GM21381 (cell line): ENCODE results near the gene RAB29.

ENCODE experiments used
- ATAC-seq: cut with Tn5 transposase; IDR thresholded peaks from one replicate; pipeline ENCODE4 v1.9.1; 2021; ENCODE audit warnings: mild to moderate bottlenecking, moderate library complexity; ENCODE audit not compliant: unreplicated experiment

Gene RAB29

GRCh38 chr1:205766570-205766969 lies 8.7 kb downstream of the RAB29 start:
- ATAC-seq, result no peak

GRCh38 chr1:205766038-205766437 lies 9.2 kb downstream of the RAB29 start:
- ATAC-seq, result no peak

- no peak for ATAC-seq
Observed at GRCh38 chr1:205764578-205764977, 10.7 kb downstream of the RAB29 start.

DNA sequence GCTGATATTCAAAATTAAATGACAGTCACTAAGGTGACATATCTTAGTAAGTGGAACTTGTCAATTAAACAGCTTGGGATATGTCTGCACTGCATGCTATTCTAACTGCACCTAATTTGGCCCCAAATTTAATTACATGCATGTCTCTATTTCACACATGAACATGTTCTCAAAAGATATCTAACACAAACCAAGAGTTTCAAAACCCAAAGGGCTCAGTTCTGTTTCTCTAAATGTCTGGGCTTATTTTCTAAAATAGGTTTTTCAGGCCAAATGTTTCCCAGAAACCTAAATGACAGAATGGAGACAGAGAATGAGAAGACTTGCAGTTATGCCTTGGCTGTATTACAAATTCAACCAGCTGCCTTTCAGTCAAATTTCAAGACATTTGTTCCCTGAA lies 11.3 kb downstream of the RAB29 start:
- no peak for ATAC-seq

- no peak for ATAC-seq
Observed at GRCh38 chr1:205760606-205761005, 14.7 kb downstream of the RAB29 start.

- no peak for ATAC-seq
Observed at GRCh38 chr1:205756552-205756951, 18.7 kb downstream of the RAB29 start.

DNA sequence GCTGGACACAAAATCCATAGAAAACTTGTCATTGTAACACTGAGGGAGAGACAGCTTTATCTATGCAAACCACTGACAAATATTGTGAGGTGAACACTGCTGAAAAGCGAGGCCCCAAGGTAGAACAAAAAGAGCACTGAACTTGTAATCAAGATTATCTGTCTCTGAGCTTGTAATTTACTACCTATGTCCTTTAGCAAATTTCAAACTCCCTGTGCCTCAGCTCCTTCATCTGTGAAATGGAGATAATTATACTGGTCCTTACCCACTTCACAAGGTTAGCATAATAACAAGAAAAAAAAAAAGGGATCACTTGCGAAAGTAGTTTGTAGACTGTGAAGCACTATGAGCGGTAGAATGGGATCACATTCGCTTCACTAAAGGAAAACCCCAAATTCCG lies 20.4 kb downstream of the RAB29 start:
- ATAC-seq, result no peak

- ATAC-seq, result no peak
Observed at GRCh38 chr1:205751036-205751651, 24.1 kb downstream of the RAB29 start.

DNA sequence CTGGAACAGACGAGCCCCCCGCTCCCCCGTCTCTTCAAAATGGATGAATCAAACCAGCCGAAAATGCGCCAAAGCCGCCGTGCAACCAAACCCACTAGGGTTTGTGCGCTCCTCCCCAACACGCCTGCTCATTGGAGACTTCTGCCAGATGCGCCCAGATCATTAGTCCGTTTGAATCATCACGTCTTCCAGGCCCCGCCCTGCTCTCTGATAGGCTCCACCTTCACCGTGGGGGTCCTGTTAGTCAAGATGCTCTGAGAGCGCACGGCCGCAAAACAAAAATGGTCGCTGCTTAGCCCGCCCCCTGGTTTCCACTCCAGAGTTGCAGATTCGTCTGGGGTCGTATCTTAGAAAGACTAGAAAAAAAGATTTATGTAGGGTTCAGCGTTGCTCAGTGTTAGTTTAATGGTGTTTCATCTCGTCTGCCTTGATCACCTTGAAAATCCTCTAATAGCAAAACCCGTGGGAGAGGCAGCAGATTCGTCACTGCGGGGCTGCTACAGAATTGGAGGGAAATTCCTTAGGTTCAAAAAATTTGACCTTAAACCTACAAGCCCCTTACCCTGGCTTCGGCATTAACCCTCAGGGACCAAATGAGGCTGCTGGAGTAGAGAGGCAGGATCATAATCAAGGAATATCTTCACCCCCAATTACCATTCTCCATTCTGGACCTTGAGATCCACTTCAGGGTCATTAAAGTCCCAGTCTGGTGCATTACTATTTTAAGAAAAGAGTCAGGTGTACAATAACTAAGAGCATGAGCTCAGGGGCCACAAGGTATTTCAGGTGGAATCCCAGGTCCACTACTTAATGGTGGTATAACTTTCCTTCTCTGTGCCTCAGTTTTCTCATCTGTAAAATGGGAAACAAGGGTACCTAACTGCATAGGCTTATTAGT lies 24.9 kb downstream of the RAB29 start, which contains the start of gene NUCKS1:
Gene NUCKS1 (minus strand): TSS at position 45 of the 898 bp plus-strand sequence. CDS start 209 bp downstream, outside the sequence.
- peak; percentile 75 for ATAC-seq

DNA sequence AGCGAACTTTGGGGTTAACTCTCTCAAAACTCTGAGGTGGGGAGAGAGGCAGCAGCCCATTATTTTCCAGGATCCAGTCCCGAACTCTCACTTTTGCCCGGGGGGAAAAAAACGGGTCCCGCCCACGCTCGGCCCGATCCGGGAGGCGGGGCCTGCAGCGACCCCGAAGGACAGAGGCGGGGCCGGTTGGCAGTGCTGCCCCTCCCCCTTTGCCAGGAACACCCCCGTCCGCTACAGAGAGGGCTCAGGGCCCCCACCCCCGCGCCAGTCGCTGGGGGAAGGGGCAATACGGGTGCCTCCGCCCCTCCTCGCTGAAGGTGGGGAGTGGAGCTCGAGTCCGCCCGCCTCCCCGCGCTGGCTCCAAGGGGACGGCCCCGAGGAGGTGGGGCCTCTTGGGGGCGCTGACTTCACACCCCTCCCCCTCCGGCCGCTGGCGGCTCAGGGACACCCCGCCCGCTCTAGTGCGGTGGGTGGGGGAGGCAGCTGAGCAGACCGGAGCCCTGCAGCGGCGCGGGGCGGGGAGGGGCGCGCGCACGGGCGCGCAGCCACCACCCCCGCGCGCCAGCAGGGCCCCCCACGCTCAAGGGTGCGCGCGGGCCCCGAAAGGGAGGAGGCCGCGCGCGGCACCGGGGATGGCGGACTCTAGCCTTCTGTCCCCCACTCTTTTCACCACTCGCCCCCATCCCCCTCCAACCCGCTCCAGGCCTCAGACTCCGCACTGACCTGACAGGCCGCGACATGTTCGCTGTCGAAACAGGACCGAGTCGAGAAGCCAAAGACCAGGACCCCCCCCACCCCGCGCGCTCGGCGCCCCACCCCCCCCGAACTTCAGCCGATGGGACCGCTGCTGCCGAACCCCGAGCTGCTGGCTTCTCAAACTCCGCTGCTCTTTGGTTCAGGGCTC lies 25.8 kb downstream of the RAB29 start:
- peak; percentile 81 for ATAC-seq

GRCh38 chr1:205748403-205749233 lies 26.7 kb downstream of the RAB29 start:
- ATAC-seq, result peak; percentile 9

- ATAC-seq, result no peak
Observed at GRCh38 chr1:205746757-205747412, 28.4 kb downstream of the RAB29 start.

- no peak for ATAC-seq
Observed at GRCh38 chr1:205744403-205744802, 30.9 kb downstream of the RAB29 start.

DNA sequence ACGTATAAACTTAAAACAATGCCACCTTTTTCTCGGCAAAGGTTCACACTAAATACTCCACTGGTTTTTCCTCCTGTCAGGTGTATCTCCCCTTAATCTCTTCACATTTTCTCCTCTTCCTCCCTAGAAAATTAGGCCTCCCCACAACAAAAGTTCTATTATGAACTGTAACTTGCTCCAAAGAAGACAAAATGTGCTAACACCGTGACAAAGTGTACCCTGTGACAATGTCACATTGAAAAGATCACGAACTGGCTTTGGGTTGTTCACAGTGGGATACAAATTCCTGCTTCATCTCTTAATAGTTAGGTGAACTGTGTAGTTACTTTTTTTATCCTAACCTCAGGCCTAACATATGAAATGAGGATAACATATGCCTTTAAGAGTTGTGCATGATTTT lies 31.3 kb downstream of the RAB29 start:
- ATAC-seq, result no peak

DNA sequence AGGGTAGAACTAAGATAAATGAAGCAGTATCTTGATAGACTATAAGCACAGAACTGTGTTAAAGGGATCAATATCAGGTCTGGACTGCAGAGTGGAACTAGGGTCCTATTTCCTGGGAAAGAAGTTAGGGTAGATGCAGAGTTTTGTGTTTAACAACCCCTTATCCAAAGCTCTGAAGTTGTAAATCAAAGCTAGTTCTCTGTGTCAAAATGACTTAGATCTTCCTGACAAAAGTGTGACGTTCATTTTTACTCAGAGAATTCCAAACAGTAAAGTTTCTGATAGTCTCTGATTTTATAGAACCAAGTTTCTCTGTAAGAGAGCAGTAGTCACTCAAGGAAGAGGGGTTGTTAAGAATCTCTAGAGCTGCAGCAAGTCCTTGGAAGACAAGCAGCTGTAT lies 33.6 kb downstream of the RAB29 start:
- ATAC-seq, result no peak

DNA sequence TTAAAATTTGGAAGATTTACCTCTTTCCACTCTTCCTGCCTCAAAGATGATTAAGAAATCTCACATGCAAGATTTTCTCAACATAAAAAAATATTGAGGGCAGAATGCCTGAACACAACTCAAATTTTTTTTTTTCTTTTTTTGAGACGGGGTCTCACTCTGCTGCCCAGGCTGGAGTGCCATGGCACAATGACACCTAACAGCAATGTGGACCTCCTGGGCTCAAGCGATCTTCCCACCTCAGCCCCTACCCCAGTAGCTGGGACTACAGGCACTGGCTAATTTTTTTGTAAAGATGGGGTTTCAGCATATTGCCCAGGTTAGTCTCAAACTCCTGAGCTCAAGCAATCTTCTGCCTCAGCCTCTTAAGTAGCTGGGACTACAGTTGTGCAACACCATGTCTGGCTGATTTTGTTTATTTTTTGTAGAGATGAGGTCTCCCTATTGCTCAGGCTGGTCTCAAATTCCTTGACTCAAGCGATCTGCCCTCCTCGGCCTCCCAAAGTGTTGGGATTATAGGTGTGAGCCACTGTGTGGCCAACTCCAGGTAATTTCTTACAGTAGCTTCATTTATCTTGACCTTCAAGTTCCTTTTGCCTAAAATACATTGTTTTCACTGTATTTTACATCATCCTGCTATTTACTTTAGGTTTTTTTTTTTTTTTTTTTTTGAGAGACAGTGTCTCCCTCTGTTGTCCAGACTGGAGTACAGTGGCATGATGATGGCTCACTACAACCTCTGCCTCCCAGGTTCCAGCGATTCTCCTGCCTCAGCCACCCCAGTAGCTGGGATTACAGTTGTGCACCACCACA lies 35.7 kb downstream of the RAB29 start:
- no peak for ATAC-seq

- no peak for ATAC-seq
Observed at GRCh38 chr1:205735218-205735617, 40.1 kb downstream of the RAB29 start.

- no peak for ATAC-seq
Observed at GRCh38 chr1:205733438-205734175, 41.7 kb downstream of the RAB29 start.
